HG02938 (cell line): ENCODE data around the gene CTSW.

ENCODE experiments used
- ATAC-seq: cut with Tn5 transposase; IDR thresholded peaks from one replicate; pipeline ENCODE4 v1.9.1; 2021; ENCODE audit warnings: mild to moderate bottlenecking, moderate library complexity; ENCODE audit not compliant: unreplicated experiment

Gene CTSW

GRCh38 chr11:65866509-65867283 lies 12.9 kb upstream of the CTSW start:
- no peak for ATAC-seq

GRCh38 chr11:65867284-65868071 lies 12.2 kb upstream of the CTSW start:
- no peak for ATAC-seq

GRCh38 chr11:65868076-65868667 lies 11.5 kb upstream of the CTSW start:
- ATAC-seq: no peak

DNA sequence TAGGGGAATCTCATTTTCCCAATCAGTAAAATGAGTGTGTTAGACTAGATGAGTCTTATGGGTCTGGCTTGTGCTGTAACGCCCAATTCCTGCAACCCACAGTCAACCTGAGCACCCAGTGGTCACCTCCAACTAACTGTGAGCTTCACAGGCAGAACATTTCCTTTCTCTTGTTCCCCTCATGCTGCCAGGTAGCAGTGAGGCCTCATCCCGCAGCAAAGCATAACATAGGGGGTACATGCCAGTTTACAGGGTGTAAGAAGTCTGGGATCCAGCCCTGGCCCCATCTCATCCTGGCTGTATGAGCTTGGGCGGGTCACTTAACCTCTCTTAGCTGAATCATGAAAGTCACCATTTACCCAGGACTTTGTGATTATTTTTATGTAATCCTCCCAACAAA lies 10.7 kb upstream of the CTSW start:
- ATAC-seq: no peak

DNA sequence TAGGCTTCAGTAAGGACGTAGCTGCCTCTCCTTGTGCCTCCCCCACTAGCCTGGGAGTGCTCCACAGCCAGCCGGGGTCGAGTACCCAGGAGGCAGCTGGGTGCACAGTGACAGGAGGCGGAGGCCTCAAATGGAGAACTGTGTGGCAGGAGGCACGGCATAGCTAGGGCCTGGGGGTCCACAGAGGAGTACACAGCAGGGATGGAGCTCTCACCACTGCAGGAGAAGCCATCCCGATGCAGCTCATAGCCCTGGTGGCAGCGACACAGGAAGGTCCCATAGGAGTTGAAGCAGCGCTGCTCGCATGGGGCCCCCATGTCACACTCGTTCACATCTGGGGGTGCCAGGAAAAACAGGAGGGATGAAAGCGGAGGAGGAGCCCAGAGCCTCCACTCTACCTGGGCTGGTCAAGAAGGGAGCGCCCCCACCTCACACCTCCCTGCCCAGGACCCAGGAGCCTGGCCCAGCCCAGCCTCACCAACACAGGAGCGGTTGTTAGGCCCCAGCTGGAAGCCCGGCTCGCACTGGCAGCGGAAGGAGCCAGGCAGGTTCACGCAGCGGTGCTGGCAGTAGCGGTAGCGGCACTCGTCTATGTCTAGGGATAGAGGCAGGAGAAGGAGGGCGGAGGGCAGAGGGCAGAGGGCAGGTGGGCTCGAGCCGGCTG lies 9.9 kb upstream of the CTSW start:
- no peak for ATAC-seq

GRCh38 chr11:65870307-65870658 lies 9.4 kb upstream of the CTSW start:
- ATAC-seq: no peak

DNA sequence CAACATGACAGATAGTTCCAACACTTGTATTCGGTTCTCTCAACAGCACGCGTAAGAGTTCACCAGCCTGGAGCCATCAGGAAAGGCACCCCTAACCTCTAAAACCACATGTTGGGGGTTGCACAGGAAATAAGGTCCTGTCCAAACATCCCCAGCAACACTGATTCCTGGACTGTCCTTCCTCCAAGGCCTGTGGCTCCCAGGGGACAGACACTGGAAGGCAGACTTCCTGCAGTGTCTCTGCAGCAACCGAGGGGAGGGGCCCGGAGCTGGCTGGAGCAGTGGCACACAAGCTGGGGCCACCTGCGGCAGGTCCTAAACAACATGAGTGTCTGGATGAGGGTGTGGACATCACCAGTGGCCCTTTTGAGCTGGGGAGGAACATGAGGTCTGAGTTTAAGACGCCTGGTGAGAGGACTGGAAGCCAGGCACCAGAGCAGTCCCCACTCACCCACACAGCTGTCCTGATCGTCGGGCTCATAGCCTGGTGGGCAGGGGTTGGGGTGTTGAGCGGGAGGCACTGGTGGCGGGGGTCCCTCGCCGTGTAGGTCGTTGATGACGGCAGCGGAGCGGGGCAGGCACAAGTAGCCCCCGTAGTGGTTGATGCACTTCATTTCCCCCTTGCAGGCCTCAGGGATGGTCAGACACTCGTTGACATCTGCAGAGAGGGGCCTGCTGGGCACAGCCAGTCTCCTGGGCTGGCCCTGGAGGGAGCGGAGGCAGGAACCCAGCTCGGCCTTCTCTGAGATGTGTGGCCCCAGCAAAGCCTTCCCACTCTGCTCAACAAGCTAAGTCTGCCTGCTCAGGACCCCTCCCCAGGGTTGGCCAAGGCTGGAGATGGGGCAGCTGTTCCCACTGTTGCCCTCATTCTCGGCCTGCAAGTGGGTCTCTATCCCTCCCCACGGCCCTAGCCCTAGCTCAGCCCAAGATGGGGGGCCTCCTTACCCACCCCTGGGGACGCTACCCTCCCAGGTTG lies 8.6 kb upstream of the CTSW start:
- no peak for ATAC-seq

DNA sequence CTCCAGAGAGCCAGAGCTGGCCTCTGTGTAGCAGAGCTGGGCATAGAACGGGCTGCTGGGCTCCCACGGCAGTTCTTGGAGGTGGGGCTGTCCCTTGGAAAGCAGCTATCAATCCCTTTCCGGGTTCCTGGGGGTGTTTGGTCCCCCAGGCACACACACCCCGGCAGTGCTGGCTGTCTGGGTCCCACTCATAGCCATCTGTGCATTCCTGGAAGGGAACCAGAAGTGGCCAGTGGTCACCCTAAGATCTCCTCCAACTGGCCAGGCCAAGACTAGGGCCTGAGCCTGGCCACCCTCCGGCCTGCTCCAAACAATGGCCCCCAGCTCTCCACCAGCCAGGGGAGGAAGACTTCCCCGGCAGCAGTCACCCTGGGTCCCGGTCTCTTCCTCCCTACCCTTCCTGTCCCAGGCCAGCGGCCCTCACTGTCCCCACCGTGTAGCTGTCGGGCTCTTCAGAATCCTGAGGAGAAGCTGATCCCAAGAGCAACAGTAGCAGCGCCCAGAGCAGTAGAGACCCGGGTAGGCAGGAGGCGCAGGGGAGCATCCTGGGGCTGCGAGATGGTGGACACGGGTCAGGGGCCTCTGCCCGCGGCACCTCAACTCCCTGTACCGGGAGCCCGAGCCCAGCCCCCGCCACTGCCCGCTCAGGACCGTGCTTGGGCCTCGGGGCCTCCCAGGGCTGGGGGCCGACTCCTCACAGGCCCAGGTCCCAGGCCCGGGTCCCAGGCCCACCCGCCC lies 7.7 kb upstream of the CTSW start:
- ATAC-seq: no peak

- no peak for ATAC-seq
Measured at GRCh38 chr11:65872586-65873317, 6.9 kb upstream of the CTSW start, which contains the start of gene EFEMP2. EFEMP2 (minus strand) TSS chr11:65872800; CDS start chr11:65872354, 446 bp downstream.

DNA sequence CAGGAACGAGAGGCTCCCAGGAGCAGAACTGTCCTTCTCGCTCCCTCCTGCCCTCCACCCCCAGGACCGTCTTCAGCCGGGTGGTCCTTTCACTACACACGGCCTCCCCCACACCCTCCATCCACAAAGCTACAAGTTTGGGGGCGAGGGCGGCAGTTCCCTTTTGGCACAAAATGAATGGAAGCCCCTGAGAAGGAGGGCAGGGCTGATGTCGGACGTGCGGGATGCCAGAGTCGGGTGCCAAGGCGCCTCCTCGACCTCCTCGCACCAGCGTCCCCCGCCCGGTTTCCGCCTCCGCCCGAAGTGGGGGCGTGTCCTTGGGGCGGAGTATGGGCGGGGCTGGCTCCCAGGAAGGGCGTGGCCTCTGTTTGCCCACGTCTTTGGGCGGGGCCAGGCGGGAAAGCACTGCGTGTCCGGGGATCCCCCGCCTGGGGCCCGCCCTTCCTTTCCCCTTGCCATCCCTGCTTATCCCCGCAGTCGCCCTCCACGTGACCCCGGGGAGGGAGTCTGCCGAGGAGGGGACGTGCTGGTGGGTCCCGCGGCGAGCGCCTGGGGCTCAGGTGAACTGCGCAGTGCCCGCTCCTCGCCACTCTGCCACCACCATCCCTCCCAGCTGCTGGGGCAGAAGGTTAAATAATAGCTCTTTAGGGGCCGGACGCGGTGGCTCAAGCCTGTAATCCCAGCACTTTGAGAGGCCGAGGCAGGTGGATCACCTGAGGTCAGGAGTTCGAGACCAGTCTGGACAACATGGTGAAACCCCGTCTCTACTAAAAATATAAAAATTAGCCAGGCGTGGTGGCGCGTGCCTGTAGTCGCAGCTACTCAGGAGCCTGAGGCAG lies 6.1 kb upstream of the CTSW start:
- peak; percentile 64 for ATAC-seq

DNA sequence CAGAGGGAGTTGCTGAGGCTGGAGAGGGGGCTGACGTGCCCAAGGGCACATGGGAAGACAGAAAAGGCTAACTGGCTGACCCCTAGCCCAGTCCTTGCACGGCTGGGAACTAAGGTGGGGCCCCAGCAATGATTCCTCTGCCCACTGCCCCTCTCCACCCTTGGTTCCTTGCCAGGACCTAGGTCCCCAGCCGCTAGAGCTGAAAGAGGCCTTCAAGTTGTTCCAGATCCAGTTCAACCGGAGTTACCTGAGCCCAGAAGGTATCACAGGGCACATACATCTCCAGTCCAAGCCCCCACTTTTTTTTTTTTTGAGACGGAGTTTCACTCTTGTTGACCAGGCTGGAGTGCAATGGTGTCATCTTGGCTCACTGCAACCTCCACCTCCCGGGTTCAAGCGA lies 390 bp downstream of the CTSW start:
- ATAC-seq: no peak

- ATAC-seq: no peak
Measured at GRCh38 chr11:65880844-65881421, 1.3 kb downstream of the CTSW start.

DNA sequence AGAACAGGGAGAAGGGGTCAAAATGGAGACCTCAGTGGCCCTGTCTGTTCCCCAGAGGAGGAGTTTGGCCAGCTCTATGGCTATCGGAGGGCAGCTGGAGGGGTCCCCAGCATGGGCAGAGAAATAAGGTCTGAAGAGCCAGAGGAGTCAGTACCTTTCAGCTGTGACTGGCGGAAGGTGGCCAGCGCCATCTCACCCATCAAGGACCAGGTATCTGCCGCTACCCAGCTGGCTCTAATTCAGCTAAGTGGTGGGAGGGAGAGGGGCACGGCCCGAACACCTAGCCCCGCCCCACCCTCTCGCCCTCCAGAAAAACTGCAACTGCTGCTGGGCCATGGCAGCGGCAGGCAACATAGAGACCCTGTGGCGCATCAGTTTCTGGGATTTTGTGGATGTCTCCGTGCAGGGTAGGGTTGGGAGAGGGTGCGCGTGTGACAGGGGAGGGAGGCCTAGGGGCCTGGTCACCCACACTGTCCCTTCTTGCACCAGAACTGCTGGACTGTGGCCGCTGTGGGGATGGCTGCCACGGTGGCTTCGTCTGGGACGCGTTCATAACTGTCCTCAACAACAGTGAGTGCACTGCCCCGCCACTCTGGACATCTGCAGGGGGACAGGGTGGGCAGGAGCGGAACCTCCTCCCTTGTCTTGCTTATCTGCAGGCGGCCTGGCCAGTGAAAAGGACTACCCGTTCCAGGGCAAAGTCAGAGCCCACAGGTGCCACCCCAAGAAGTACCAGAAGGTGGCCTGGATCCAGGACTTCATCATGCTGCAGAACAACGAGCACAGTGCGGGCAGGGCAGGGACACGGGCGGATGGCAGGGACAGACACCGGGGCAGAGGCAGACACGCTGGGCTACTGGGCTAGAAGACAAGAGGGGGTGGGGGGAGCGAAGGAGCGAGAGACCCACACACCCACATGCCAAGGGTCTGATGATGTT lies 2.8 kb downstream of the CTSW start:
- no peak for ATAC-seq

- no peak for ATAC-seq
Measured at GRCh38 chr11:65883058-65883761, 3.6 kb downstream of the CTSW start.

DNA sequence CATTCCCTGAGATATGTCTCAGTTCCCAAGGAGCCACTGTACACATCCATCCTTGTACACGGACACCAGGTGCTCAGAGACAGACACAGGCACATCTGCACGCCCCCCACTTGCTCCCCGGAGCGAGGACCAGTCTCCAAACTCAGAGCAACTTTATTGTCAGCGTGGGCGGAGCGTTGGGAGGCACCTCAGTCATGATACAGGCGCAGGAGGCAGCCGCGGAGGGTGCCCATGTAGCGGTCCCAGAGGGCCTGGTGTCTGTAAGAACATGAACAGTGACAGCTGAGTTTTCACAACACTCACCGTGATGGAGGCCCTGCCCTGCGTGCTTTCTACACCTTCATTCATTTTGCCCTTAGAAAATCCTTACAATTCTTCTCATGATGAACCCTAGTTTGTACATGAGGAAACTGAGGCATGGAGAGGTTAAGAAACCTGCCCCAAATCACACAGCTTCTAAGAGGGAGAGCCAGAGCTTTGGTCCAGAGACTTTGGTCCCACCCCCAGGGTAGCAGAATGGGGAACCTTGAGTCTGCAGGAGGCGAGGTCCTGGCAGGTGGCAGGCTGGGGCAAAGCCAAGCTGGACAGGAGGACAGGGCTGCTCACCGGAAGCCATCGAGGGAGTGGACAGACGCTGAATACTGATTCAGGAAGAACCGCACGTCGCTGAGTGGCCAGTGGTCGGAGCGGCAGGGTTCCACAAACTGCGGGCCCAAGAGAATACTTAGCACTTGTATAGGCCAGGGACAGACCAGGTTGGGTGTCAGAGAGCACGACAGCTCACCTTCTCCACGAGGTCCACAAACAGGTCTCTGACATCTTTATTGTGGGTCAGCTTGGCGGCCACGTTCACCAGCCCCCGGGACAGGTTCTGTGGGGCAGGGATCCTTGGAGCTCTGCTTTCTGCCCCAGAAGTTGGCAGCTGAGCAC lies 4.4 kb downstream of the CTSW start:
- ATAC-seq: no peak
